ENCODE measurements around the gene ZNF628. TPM values are rescaled to one million over a fixed set of nuclear protein-coding genes. Genes with fewer than 3 reads are reported as not detected.

ZNF628 gene
- total RNA-seq, 1 experiment from 2014 or later, result 12.3 TPM

DNA sequence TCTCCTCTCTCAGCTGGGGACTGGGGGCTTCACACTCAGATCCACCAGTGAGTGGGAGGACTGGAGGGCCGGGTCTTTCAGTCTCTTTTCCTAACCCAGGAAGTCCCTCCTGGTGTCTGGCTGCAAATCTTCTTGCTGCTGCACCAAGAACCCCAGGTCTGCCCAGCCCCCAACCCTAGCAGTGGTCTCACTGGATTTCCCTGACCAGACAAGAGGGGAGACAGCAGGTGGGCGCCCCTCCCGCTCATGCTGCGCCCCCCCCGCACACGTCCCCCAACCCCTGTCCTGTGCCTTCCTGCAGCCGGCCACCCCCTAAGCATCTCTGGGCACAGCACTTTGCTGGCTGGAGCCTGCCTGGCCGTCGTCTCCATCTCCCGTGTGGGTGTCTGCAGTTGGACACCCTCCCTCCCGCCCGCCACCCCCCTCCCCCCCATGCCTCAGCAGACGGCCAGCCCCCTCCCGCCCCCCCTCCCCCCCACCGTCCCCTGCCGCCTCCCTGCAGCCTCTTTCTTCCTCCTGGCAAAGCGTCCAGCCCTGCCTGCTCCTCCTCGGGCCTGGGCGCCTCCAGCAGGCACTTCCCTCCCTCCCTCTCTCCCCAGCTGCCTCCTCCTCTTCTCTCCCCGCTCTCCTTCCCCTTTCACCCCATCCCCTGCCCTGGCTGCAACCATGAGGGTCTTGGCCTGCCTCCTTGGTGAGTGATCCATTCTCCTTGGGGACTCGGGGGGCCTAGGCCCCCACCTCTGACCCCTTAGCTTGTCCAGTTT is 11.7 kb downstream of the ZNF628 start, which contains the start of gene SSC5D:
TSS of gene SSC5D (plus strand) at position 513 of the 764 bp plus-strand sequence. CDS start at position 667, 154 bp downstream.
- no peaks in the 10 kb centered on the region for H3K9me3 Mint-ChIP-seq (ENCODE audit: unreplicated experiment)
- intact Hi-C loops (cut with micrococcal nuclease; ENCODE audit: unreplicated experiment), result no loop called here
- H3K4me1 Mint-ChIP-seq (ENCODE audit: low read depth, unreplicated experiment), result peaks cover 7% of the 10 kb centered on the region
- no peak within 1 kb of the TSS for H3K4me3 Mint-ChIP-seq (ENCODE audit: unreplicated experiment)
- Histone ChIP-seq H3K4me3 (ENCODE audit: low read depth, low read length) (no peak within 1 kb of the TSS), H3K4me1 (peaks cover 6% of the 10 kb centered on the region; the same call in 1 of the 2 replicates), H3K36me3 (ENCODE audit: control insufficient read depth, insufficient read depth, low read length) (no peaks in the 10 kb centered on the region; the same call in 1 of the 2 replicates), H3K27me3 (replicated peaks; ENCODE audit: control insufficient read depth, insufficient read depth, low read length) (no peaks in the 10 kb centered on the region), H3K9me3 (no peaks in the 10 kb centered on the region)
- POLR2A ChIA-PET, result interaction anchor here (1.0 to 1.3 kb wide), 2 partner anchors 9 to 12 kb away, joined by 4 to 5 read pairs; partner anchors contain the start of gene ZNF628
- H3K27ac Mint-ChIP-seq (ENCODE audit: unreplicated experiment), result no peak within 1 kb of the TSS
- H3K27me3 Mint-ChIP-seq (ENCODE audit: insufficient read depth, unreplicated experiment), result no peaks in the 10 kb centered on the region
- CTCF ChIA-PET, result no interaction called here
- no TSS peak for BruUV-seq (replicated peaks)
- peaks cover 30% of the 10 kb centered on the region for H3K36me3 Mint-ChIP-seq (ENCODE audit: insufficient read depth, unreplicated experiment)
- no peak for DNase-seq
- TF ChIP-seq, protein P1, sequence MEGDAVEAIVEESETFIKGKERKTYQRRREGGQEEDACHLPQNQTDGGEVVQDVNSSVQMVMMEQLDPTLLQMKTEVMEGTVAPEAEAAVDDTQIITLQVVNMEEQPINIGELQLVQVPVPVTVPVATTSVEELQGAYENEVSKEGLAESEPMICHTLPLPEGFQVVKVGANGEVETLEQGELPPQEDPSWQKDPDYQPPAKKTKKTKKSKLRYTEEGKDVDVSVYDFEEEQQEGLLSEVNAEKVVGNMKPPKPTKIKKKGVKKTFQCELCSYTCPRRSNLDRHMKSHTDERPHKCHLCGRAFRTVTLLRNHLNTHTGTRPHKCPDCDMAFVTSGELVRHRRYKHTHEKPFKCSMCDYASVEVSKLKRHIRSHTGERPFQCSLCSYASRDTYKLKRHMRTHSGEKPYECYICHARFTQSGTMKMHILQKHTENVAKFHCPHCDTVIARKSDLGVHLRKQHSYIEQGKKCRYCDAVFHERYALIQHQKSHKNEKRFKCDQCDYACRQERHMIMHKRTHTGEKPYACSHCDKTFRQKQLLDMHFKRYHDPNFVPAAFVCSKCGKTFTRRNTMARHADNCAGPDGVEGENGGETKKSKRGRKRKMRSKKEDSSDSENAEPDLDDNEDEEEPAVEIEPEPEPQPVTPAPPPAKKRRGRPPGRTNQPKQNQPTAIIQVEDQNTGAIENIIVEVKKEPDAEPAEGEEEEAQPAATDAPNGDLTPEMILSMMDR (IDR thresholded peaks at IDR 0.05; ENCODE audit: insufficient read depth in 1 of 2, low read depth in 1 of 2, low read length in 1 of 2, severe bottlenecking in 1 of 2, unreplicated experiment in 1 of 2), result no peak

DNA sequence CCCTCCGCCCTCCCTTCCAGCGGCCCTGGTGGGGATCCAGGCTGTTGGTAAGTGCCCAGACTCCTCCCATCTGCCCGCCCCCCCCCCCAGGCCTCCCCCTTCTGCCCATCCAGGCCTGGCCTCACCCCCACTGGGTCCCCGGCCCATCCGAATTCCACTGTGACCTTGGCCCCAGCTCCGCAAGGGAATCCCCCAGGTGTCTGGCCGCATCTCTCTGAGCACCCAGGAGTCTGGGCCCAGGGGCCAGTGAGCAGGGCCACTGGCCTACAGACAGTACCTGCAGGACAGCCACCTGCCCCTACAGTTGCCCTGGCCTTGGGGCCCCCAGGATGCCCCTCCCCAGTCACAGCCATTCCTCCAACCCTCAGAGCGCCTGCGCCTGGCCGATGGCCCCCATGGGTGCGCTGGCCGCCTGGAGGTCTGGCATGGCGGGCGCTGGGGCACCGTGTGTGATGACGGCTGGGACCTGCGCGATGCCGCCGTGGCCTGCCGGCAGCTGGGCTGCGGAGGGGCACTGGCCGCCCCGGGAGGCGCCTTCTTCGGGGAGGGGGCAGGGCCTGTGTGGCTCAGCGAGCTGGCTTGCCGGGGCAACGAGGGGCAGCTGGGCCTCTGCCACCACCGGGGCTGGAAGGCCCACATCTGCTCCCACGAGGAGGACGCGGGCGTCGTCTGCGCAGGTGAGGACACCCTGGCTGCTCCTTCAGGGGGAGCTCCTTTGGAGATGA is 12.7 kb downstream of the ZNF628 start:
- Histone ChIP-seq H3K4me1 (peaks cover 7% of the 10 kb centered on the region; the same call in 1 of the 2 replicates), H3K27me3 (replicated peaks; ENCODE audit: control insufficient read depth, insufficient read depth, low read length) (no peaks in the 10 kb centered on the region), H3K36me3 (ENCODE audit: control insufficient read depth, insufficient read depth, low read length) (no peaks in the 10 kb centered on the region), H3K9me3 (no peaks in the 10 kb centered on the region), H3K4me3 (ENCODE audit: low read depth, low read length) (no peak overlapping the region)
- ChIA-PET POLR2A (interaction anchor here (1.0 to 1.6 kb wide), 2 partner anchors 13 to 116 kb away, joined by 3 to 11 read pairs; partner anchors contain the start of genes ZNF628 and ZNF865), CTCF (interaction anchor here (0.7 kb wide), 1 partner anchor 150 kb away, joined by 3 read pairs; the partner anchor contains the start of gene KMT5C)
- Mint-ChIP-seq H3K4me3 (ENCODE audit: unreplicated experiment) (no peak overlapping the region), H3K27ac (ENCODE audit: unreplicated experiment) (no peak overlapping the region), H3K27me3 (ENCODE audit: insufficient read depth, unreplicated experiment) (no peaks in the 10 kb centered on the region), H3K9me3 (ENCODE audit: unreplicated experiment) (no peaks in the 10 kb centered on the region), H3K4me1 (ENCODE audit: low read depth, unreplicated experiment) (peaks cover 7% of the 10 kb centered on the region), H3K36me3 (ENCODE audit: insufficient read depth, unreplicated experiment) (peaks cover 32% of the 10 kb centered on the region)
- TF ChIP-seq, protein P1 (IDR thresholded peaks at IDR 0.05; ENCODE audit: insufficient read depth in 1 of 2, low read depth in 1 of 2, low read length in 1 of 2, severe bottlenecking in 1 of 2, unreplicated experiment in 1 of 2), result no peak
- no peak for DNase-seq
- intact Hi-C loops (cut with micrococcal nuclease; ENCODE audit: unreplicated experiment), result no loop called here
- no TSS peak for BruUV-seq (replicated peaks)
